ENCODE results near the gene CLEC2B.

Gene CLEC2B

DNA sequence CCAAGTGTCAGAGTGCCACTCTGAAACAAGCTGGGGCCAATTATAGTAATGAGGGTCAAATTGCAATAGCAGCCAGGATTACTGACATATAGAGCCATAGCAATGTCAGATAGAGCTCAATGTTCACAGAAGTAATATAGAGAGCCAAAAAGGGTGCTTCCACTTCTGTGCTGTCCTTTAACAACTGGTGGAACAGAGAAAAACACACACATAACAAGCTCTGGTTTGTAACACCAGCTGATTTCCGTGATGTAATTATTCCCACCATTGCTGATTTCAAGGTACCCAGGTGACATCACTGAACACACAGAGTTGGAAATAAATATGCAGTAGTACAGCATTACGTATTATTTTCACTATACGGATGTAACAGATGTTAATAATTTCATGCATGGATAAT, 3.0 kb upstream of the CLEC2B start:
- in situ Hi-C loops (cut with HindIII; ENCODE audit: low sequenced_read_pairs), result no loop called here
- TF ChIP-seq, protein P1, sequence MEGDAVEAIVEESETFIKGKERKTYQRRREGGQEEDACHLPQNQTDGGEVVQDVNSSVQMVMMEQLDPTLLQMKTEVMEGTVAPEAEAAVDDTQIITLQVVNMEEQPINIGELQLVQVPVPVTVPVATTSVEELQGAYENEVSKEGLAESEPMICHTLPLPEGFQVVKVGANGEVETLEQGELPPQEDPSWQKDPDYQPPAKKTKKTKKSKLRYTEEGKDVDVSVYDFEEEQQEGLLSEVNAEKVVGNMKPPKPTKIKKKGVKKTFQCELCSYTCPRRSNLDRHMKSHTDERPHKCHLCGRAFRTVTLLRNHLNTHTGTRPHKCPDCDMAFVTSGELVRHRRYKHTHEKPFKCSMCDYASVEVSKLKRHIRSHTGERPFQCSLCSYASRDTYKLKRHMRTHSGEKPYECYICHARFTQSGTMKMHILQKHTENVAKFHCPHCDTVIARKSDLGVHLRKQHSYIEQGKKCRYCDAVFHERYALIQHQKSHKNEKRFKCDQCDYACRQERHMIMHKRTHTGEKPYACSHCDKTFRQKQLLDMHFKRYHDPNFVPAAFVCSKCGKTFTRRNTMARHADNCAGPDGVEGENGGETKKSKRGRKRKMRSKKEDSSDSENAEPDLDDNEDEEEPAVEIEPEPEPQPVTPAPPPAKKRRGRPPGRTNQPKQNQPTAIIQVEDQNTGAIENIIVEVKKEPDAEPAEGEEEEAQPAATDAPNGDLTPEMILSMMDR (IDR thresholded peaks at IDR 0.05; ENCODE audit: low read depth, low read length, missing control alignments), result no peak
- no peak overlapping the region for H3K4me3 ChIP-seq (ENCODE audit: low read depth, low read length)
- no peak for DNase-seq (ENCODE audit: low read depth)

GRCh38 chr12:9870286-9870866, 1.2 kb upstream of the CLEC2B start:
- in situ Hi-C loops (cut with HindIII; ENCODE audit: low sequenced_read_pairs), result no loop called here
- TF ChIP-seq, protein P1 (IDR thresholded peaks at IDR 0.05; ENCODE audit: low read depth, low read length, missing control alignments), result no peak
- DNase-seq (ENCODE audit: low read depth), result no peak
- H3K4me3 ChIP-seq (ENCODE audit: low read depth, low read length), result no peak overlapping the region

DNA sequence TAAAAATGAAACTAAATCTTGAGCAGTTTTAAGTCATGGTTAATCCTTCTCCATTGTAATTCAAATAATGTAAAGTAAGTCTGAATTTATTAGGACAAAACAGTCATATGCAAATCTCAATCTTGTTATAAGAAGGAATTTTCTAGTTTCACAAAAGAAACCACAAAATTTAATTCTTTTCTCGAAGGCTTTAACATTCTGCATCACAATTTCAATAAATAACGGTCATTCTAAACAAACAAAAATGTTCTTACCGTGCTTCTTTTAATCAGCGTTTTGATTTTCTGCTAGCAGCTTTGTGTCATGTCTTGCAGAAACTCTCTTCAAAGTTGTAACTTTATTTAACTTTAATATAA, 225 bp downstream of the CLEC2B start:
- peak overlapping the region; percentile 33 for H3K4me3 ChIP-seq (ENCODE audit: low read depth, low read length)
- TF ChIP-seq, protein P1 (IDR thresholded peaks at IDR 0.05; ENCODE audit: low read depth, low read length, missing control alignments), result no peak
- DNase-seq (ENCODE audit: low read depth), result no peak
- in situ Hi-C loops (cut with HindIII; ENCODE audit: low sequenced_read_pairs), result no loop called here

DNA sequence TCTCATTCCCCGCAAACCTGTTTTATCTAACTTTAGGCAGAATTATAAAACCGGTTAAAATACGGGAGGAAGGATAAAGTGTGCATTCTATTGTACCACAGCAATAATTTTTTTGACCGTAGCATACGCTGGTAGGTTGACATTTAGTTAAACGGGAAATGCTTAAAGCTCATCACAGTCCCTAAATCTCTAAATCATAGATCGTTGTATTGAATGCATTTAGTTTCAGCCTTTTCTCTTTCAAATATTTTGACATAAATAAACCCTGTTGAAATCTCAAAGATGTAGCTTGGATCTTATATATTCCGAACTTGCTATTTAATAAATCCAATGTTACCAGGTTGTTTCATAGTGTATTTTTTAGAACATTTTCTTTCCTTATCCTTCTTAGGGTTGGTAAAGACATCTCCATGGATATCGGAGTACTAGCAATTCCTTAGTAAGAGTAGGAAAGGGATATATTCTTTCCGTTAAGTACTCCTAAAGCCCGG, 798 bp downstream of the CLEC2B start:
- TF ChIP-seq, protein P1 (IDR thresholded peaks at IDR 0.05; ENCODE audit: low read depth, low read length, missing control alignments), result no peak
- H3K4me3 ChIP-seq (ENCODE audit: low read depth, low read length), result no peak overlapping the region
- in situ Hi-C loops (cut with HindIII; ENCODE audit: low sequenced_read_pairs), result no loop called here
- DNase-seq (ENCODE audit: low read depth), result no peak

DNA sequence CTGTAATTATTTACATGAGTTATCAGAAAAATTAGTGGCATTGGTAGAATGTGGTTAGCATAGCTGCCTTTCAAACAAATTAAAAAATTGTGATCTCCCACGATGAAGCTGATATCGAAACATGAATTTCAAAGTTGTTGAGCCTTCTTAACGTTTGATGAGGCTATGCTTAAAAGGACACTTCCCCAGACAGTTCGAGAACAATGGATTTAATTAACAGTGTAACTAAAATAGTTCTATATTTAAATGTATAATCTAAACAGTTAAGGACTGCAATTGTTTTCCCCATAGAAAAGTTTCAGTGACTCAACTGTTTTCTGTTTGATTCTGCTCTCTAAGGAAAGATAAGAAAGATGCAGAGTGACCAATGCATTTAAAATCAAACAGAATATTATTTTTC, 1.6 kb downstream of the CLEC2B start:
- in situ Hi-C loops (cut with HindIII; ENCODE audit: low sequenced_read_pairs), result no loop called here
- H3K4me3 ChIP-seq (ENCODE audit: low read depth, low read length), result no peak overlapping the region

DNA sequence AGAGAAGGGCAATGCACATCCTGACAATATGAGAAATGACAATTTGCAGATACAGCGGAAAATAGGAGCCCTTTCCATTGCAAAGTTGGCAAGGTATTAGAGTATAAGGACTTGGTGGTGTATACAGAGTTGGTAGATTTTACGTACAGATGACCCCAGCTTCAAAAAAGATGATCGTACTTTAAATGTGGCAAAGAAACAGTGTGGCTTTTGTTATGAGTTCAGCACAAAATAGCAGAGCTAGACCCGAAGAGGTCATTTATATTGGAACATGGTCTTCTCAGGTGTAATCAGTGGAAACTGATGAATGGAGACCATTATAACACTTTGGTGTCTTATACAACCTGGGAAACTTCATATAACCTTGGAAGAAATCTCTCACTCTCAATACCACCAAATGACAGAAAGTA, 2.3 kb downstream of the CLEC2B start:
- DNase-seq (ENCODE audit: low read depth), result no peak
- in situ Hi-C loops (cut with HindIII; ENCODE audit: low sequenced_read_pairs), result no loop called here
- TF ChIP-seq, protein P1 (IDR thresholded peaks at IDR 0.05; ENCODE audit: low read depth, low read length, missing control alignments), result no peak
- H3K4me3 ChIP-seq (ENCODE audit: low read depth, low read length), result no peak overlapping the region

More for the DNA sequence above, 1.6 kb downstream of the CLEC2B start:
- DNase-seq (ENCODE audit: low read depth), result no peak
- TF ChIP-seq, protein P1 (IDR thresholded peaks at IDR 0.05; ENCODE audit: low read depth, low read length, missing control alignments), result no peak

All from astrocyte of the cerebellum (primary cell).